RCC 7860 (cell line): ENCODE results near the gene MAPKAP1.
A peak's percentile ranks its signal among the peaks of the same experiment; 100 is the strongest.

Experiments used
- DNase-seq: peaks from one replicate; pipeline ENCODE4 v3.0.0-alpha.2; 2015; ENCODE audit warnings: low spot score
- FAIRE-seq: peaks from 2 replicates; lab custom pipeline; 2012; peaks lifted over from hg19 to GRCh38; lab: Jason Lieb, UNC

The MAPKAP1 gene

DNA sequence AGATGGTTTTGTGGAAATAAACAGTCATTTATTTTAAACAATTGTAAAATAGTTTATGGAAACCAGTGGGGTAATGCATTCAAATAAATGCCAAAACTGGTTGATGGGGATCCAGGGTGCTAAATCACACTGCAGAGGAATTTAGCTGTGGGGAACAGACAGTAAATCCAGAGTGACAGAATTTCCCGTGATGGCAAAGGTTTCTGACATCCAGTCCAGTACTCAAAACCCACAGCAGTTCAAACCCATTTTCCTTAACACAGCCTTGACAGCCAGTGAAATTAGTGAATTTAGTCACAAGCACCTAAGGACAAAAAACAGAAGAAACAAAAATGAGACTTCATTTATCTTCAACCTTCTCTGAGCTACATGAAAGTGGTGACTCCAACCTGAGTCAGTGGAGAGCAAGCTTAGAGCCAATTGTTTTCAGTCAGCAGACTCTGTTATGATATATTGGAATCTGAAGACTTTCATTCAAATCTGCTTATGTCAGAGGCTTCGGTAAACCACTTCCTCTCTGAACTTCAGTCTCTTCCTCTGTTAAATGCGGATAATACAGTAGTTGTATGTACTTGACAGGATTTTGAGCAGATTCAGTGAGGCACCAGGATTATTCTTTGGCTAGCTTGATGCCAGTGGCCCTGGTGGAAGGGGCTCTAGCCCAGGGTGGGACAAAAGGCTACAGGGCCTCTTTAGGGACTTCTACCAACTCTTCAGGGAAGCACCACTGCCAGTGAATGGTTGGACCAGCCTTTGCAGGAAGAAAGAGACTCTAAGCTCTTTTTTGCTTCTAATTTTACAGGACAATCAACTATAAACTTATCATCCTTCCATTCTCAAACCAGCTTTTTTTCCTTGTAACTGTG lies 185.3 kb downstream of the MAPKAP1 start:
- FAIRE-seq (peak; percentile 98), DNase-seq (peak; percentile 97)

DNA sequence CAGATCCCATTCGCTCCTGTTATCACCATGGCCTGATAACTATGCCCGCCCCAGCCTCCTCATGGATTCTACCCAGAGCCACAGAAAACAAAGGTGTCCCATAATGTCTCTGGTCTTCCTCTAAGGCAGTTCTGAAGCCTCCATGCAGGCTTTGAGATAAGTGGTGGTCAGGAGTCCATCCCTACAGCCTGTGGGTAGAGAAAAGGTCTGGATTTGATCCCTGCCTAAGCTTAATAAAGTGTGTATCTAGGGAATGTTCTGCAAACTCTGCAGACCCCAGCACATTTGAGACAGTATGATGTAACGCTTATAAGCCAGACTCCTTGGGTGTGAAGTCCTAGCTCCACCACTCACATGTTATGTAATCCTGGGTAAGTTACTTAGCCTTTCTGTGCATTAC lies 187.3 kb downstream of the MAPKAP1 start:
- FAIRE-seq = no peak
- no peak for DNase-seq

DNA sequence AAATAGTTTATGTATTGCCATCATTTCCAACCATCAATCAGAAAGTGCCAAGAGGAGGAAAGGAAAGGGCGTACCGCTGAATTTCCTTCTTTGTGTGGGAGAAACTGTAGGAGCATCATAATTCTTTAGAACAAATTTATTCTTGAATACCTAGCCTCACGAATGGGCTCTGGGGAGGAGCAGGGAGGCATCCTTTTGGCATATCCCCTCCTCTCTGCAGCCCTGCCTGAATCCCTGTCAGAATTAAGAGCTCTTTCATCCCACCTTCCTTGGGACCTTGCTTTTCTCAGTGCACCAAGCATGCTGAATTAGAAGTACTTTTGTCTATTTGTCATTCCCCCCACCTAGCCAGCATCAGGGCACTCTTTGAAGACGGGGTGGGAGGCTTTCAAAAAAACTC lies 189.4 kb downstream of the MAPKAP1 start:
- FAIRE-seq = no peak
- no peak for DNase-seq

DNA sequence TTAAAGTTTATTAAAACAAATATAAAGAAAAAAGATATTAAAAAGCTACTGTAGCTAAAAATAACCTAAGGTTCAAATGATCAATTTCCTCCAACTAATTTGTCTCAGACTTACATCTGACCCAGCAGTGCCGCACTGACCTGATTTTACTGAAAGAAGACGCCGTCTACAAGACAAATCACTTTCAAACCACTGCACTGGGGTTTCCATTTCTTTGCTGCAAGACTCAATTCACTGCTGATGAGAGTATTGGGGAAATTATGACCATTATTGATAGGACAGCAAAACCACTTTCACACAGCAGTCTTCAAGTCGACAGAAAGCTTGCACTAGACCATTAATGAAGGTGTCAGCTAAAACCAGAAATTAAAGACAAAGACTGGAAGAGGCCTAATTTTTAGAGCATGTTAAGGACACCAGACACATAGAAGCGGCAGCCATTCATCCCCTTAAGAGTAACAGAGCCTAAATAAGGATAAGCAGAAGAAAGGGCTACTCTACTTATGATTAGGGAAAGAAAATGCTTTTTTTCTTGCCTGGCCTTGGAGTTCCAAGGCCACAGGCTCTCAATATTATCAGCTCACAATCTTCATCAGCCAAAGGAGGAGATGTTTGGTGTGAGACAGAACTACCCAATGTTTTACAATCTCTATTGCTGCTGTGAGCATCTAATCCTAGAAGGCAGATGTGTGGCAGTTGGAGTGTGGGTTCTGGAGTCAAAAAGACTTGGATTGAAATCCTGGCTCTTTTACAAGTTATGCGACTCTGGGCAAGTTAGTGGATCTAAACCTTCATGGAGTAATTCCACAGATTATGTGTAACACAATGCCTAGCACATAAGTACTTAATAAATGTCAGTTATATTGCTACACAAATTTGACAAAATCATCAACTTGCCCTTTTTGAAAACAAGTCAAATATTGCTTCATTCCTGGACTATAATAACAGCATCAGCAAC lies 190.7 kb downstream of the MAPKAP1 start:
- DNase-seq = no peak
- no peak for FAIRE-seq

DNA sequence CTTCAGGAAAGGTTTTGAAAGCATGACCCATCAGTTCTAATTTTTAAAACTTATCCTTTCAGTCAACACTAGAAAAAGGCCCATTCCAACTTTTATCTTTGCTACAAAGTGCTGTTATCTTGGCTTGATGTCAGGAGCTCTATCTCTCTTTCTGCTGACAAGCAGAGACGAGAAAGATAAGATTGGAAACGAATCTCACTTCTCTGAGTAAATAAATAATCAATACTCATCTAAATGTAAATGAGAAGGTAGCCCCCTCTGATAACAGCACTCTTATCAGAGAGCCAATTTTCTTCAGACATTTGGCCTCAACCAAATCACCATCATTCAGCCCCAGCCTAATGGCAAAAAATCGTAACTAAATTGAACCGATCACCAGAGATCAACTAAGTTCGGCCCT lies 191.7 kb downstream of the MAPKAP1 start:
- FAIRE-seq (no peak), DNase-seq (no peak)

DNA sequence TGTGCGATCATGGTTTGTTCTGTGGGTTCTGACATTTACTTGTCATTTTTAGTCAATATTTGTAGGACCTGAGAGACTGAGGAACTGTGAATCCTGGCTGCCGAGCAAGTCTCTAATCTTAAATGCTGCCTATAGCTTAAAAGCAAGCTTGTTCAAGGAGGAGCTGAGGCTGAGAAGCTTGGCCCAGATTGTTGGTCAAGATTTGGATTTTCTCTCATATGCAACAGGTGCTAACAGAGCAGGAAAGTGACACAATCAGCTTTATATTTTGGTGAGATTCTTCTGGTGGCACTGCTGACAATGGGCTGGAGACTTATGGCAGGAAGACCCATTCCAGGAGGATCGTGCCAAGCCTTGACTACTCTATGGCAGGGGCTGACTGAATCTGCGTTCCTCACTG lies 192.5 kb downstream of the MAPKAP1 start:
- FAIRE-seq (no peak), DNase-seq (no peak)

DNA sequence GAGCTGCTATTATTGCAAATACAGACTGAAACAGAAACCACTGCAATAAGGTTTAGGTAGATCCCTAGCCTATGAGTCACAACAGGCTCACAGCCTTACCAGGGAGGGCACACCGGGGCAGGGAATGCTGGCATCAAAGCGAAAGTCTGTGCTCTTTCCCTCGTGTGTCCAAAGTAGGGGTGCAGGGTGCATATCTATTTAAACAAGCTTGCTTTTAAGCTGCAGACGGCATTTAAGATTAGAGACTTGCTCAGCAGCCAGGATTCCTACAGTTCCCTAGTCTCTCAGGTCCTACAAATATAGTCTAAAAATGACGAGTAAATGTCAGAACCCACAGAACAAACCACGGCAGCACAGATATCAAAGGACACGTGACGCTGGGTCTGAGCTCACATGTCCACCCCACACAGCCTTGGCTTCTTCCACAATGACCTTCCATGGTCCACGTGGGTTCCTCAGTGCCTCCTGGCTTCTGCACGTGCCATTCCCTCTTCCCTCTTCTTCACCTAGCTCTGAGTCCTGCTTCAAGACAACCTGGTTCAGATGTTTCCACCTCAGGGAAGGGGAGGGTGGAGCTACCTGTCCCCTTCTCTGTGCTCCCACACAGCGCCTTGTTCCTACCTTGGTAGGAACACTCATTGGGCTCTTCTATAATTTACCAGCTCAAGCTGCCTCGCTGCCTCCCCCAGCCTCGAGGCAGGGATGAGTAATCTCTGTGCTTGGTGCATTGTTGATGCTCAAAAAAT lies 193.2 kb downstream of the MAPKAP1 start:
- FAIRE-seq = peak; percentile 88
- peak; percentile 87 for DNase-seq

DNA sequence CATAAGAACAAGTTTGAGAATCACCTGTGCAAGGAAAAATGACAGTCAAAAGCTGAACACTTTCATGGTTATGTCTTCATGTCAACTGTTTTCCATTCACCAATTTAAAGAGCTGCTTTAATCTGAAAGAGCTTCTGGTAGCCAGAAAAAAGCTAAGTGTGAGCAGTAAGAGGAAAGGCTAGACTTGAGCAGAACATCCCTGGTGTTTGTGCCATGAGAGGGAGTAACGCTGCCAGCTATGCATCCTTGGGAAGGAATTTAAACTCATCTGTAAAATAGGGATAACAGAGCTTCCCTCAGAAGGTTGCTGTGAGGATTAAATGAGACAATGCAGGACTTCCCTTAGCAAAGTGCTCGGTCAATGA lies 193.7 kb downstream of the MAPKAP1 start:
- DNase-seq = no peak
- no peak for FAIRE-seq

DNA sequence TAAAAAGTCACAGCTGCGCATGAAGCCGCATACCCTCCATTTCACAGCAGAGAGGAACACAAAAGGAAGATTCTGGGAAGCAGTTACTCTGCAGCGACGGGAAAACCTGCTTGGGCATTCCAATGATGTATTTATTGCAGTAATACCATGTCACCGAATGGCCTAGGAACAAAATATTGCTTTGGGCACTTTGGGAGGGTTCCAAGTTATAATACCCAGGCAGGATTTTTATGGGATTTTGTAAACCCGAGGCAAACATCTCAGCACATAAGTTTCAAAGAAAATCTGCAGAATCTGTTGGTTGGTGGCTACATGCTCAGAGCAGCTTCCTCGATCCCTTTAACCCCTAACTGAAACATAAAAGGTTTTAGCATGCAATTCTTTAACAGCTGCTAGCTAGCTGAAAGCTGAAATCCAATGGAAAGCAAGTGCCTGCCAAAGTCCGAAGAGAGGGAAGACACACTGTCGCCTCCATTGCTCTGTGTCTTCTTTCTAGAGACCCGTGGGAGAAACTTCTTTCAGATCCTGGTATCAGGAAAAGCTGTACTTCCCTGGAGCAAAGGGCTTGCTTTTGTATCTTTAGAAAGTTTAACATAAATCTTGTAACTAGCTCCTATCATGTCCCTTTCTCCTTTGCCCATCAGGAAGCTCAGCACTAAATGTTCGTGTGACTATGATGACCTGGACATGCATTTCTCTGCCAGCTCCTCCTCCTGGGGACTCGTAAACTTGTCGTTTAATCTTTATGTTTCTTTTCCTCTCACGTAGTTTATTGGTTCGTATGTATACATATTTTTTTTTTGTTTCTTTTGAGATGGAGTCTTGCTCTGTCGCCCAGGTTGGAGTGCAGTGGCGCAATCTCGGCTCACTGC lies 195.0 kb downstream of the MAPKAP1 start:
- no peak for FAIRE-seq

DNA sequence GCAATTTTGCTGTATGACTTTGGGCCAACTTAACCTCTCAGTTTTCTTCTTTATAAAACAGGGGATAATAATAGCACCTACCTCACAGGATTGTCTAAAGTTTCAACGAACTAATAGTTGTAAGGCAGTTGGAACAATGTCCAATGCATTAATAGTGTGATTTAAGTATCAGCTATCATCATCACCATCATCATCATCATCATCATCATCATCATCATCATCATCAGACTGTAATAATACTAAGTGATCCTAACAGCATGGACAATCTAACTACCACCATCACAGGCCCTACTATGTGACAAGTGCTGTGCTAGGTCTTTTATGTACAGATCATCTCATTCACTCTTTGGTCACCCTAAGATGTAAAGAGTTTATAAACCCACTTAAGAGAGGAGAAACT lies 196.0 kb downstream of the MAPKAP1 start:
- FAIRE-seq (no peak), DNase-seq (no peak)

More for the DNA sequence above, 195.0 kb downstream of the MAPKAP1 start:
- no peak for DNase-seq

DNA sequence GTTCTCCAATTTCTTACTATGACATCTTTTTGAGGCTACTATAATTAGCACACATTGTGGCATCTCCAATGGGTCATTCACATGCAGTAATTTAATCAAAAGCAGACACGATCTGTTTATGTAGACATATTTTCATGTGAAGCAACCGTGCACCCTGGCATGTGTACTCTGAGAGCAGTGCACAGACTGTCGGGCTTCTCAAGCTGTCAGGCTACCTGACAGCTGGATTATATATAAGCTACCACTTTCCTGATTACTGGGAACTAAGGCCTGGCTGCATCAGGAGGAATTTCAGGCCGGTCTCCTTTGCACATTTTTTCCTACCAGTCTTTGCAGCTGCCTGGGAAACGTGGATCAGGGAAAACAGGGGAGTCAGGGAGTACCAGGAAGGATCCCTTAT lies 197.5 kb downstream of the MAPKAP1 start:
- DNase-seq (no peak), FAIRE-seq (no peak)

DNA sequence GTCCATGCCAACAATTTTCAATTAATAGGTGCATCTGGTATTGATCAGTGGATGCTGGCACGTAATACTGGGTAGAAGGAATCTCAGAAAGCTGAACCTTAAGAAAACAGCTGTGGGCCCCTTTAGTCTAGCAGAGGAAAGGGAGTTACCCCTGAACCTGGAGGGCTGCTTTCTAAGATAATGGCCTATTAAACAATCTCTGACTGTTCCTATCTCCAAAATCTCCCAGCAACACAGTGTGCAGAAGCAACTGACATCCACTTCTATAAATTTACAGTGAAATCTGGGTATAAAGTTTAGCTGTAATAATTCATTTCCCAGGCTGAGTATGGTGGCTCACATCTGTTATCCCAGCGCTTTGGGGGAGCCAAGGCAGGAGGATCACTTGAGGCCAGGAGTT lies 198.8 kb downstream of the MAPKAP1 start:
- DNase-seq (no peak), FAIRE-seq (no peak)

DNA sequence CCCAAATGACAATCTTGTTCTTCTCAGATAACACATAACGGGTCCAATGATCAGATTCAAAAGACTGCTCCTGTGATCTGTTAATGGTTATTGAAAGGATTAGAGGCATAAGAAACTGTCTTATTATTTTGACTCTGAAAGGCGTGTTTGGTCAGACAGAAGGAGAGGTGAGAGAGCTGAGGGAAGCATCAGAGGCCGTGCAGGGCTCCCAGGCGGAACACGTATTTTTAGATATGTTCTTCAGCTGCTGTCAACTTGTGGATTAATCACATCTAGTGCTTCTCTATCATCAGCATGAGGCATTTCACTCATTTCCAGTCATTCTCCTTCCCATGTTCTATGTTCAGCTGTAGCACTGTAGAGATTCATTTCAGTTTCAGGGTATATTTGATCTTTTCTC lies 199.8 kb downstream of the MAPKAP1 start:
- FAIRE-seq (no peak), DNase-seq (no peak)

DNA sequence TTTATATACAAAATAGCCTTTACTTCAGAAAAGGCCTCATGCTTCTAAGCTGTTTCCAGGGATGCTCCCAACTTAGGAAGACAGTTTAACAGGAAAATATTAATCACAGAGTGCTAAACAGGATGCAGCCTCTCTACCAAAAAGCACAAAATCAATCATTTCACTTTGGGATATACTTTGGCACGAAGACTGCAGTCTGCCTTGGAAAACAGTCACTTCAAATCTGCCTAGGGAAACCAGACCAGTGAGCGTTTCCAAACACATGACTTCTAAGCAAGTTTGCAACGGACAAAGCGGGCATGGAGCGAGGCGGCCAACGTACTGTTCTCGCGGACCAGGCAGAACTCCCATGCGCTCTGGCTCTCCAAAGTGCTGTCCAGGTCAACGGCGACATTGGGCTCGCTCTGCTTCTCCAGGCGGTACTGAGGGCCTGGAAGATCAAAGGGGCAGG lies 201.0 kb downstream of the MAPKAP1 start:
- no peak for FAIRE-seq

DNA sequence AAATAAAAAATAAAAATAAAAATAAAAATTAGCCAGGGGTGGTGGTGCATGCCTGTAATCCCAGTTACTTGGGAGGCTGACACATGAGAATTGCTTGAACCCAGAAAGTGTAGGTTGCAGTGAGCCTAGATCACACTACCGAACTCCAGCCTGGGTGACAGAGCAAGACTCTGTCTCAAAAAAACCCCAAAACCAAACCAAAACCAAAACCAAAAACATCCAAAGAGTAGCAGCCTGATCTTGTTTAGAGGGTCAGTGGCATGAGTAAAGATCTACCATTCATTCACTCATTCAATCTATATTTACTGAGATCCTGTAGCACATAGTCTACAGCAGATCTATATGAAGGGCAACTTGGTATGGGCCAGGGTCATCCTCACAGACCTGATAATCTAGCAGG lies 202.4 kb downstream of the MAPKAP1 start:
- no peak for FAIRE-seq
- DNase-seq = no peak

More for the DNA sequence above, 201.0 kb downstream of the MAPKAP1 start:
- DNase-seq = no peak

DNA sequence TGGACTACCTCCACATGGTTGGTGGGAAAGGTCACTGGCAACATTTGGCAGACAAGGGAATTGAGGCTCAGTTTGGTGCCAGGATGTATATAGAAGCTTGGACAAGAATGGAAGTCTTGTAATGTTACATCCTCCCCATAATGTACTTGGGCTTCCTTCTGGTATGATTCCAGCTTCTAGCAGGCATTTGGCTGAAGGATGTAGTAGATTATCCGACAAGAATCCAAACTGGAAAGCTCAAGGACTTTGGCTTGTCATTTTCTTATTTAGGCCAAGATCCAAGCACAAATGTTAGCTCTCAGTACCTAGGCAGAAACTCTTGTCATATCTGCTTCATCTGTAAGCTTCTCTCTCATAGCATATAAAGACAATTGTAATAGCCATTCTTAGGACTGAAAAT lies 209.1 kb downstream of the MAPKAP1 start:
- FAIRE-seq = no peak
- DNase-seq = no peak

DNA sequence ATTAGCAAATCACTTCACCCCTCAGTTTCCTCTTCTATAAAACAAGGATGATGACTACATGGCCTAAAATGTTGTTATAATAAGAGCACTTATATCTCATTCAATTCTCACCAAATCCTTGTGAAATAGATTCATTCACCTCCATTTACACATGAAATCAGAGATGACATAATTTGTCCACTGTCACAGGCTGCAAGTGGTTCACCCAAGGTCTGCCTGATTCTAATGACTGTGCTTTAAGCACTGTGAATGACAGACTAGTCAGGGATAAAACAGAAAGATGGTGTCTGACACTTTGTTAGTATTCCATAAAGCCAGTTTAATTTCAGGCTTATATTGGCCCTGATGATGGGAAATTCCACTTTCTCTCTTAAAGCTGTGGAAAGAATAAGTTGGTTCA lies 209.5 kb downstream of the MAPKAP1 start:
- no peak for DNase-seq
- FAIRE-seq = no peak

DNA sequence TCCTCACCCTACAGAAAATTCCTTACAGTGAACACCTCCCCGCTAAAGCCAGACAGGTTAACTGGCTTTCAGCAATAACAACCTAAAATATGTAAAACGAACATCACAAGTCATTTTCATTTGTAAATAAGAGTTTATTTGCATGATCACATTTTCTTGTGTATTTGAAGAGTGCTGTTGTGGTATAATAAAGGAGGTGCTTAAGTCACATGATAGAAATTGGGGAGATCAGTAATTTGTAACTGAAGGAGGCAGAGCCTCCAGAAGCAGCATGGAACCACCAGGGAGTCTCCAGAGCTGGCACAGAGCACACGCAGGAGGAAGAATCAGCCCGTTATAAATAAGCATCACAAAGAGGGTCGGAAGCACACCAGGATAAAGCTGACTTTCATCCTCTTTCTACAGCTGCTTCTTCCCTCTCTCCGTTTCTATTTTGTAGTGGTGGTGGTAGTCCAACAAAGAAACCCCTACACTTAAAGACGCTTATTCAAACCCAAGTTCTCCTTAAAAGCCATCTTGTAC lies 210.6 kb downstream of the MAPKAP1 start:
- DNase-seq = no peak
- FAIRE-seq = no peak

DNA sequence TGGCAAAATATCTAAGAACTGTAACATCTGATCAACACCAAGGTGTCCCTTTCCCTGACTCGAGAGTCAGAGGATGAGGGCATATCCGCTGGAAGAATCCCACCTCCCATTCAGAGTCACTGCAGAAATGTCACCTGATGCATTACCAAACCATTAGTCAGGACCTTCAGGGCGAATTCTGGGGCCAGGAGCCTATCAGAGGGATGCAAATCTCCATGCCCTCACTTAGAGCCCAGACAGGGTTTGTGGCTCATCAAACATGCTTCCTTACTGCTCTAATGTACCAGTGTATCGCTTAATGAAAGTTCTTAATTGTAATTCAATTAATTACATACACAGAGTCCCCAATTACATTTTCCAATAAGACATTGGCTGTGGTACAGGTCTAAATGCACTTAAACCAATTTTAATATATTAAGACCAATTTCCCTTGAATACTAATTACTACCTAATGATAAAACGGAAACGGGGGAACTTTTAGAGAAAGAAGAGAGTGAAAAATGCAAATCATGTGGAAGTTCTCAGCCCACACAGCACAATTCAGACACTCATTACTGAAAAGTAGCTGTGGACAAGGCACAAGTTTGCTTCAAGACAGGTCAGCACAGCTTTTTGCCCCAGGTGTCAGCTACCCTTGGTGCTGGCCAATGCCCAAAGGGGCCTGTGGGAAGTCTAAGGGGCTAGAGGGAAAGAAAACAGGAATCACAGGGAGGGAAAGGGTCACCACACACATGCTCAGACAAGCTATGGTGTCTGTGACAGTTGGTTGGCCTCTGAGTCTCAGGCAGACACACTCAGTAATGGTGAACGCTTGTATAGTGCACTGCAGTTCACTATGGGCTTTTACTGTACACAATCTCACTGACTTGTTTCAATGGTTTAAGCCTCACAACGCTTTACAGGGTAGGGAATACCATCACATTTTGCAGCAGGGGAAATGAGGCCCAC lies 211.6 kb downstream of the MAPKAP1 start:
- FAIRE-seq = no peak
- DNase-seq = peak; percentile 38
